HG03575 (cell line): ENCODE results near the gene DPH7.
"Not testable (repeated sequence)": the region's sequence is repeated elsewhere in the genome, so short reads cannot be mapped to it uniquely, and the experiment has no call there.

Experiments
- ATAC-seq: cut with Tn5 transposase; IDR thresholded peaks from one replicate; pipeline ENCODE4 v1.9.1; 2021; ENCODE audit not compliant: unreplicated experiment, insufficient number of reproducible peaks, low FRiP score; ENCODE audit errors: extremely low read depth

The DPH7 gene

GRCh38 chr9:137578518-137579258, at the start of gene DPH7:
TSS of gene DPH7 (minus strand) at chr9:137578925. CDS start at chr9:137578777, 148 bp downstream.
- no peak for ATAC-seq

- not testable (repeated sequence) for ATAC-seq
Observed at GRCh38 chr9:137627406-137627805, 48.7 kb upstream of the DPH7 start.

- ATAC-seq = no peak
Observed at GRCh38 chr9:137626464-137626863, 47.7 kb upstream of the DPH7 start.

- ATAC-seq = not testable (repeated sequence)
Observed at GRCh38 chr9:137622211-137622610, 43.5 kb upstream of the DPH7 start.

GRCh38 chr9:137621131-137621757, 42.5 kb upstream of the DPH7 start:
- ATAC-seq = no peak

- no peak for ATAC-seq
Observed at GRCh38 chr9:137620581-137620980, 41.9 kb upstream of the DPH7 start.

- ATAC-seq = no peak
Observed at GRCh38 chr9:137620048-137620405, 41.3 kb upstream of the DPH7 start.

- no peak for ATAC-seq
Observed at GRCh38 chr9:137619240-137620047, 40.7 kb upstream of the DPH7 start.

GRCh38 chr9:137618105-137619067, 39.7 kb upstream of the DPH7 start, which contains the start of gene EHMT1:
TSS of gene EHMT1 (plus strand) at chr9:137619005. CDS start at chr9:137619029, 24 bp downstream.
- ATAC-seq = no peak

GRCh38 chr9:137615387-137615871, 36.7 kb upstream of the DPH7 start:
- ATAC-seq = no peak

- ATAC-seq = no peak
Observed at GRCh38 chr9:137614631-137615386, 36.1 kb upstream of the DPH7 start.

GRCh38 chr9:137613738-137614523, 35.2 kb upstream of the DPH7 start:
- no peak for ATAC-seq

- no peak for ATAC-seq
Observed at GRCh38 chr9:137613259-137613658, 34.5 kb upstream of the DPH7 start.

GRCh38 chr9:137612741-137613142, 34.0 kb upstream of the DPH7 start:
- ATAC-seq = no peak

GRCh38 chr9:137611623-137612609, 33.2 kb upstream of the DPH7 start:
- no peak for ATAC-seq

- ATAC-seq = no peak
Observed at GRCh38 chr9:137610944-137611343, 32.2 kb upstream of the DPH7 start.
